ENCODE measurements around the gene SERPINB11. TPM values are rescaled to one million over a fixed set of nuclear protein-coding genes. Genes with fewer than 3 reads are reported as not detected.
"Not testable (repeated sequence)": the region's sequence is repeated elsewhere in the genome, so short reads cannot be mapped to it uniquely, and the experiment has no call there.

The SERPINB11 gene, protein sequence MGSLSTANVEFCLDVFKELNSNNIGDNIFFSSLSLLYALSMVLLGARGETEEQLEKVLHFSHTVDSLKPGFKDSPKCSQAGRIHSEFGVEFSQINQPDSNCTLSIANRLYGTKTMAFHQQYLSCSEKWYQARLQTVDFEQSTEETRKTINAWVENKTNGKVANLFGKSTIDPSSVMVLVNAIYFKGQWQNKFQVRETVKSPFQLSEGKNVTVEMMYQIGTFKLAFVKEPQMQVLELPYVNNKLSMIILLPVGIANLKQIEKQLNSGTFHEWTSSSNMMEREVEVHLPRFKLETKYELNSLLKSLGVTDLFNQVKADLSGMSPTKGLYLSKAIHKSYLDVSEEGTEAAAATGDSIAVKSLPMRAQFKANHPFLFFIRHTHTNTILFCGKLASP
- not detected in 2 replicates for total RNA-seq

DNA sequence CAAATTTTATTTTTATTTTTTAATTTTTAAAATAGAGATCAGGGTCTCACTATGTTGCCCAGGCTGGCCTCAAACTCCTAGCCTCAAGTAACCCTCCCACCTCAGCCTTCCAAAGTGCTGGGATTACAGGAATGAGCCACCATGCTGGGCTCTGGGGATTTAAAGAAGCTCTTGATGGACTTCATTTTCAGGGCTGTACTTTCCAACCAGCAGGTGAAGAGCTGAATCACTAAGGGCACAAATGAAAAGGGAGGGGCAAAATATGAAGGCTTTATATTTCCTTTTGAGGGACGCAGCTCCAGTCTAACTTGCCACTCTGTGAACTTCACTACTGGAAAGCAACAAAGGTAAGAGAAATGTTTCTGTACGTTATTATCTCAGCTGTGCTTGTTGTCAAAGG is at the start of gene SERPINB11:
Gene SERPINB11 (plus strand): TSS at position 301 of the 400 bp plus-strand sequence. CDS start 7,234 bp downstream, outside the sequence.
- Mint-ChIP-seq H3K36me3 (ENCODE audit: low read depth) (no peaks in the 10 kb centered on the region), H3K27ac (no peak within 1 kb of the TSS), H3K4me3 (ENCODE audit: low read depth) (no peak within 1 kb of the TSS), H3K27me3 (ENCODE audit: low read depth) (no peaks in the 10 kb centered on the region), H3K9me3 (no peaks in the 10 kb centered on the region), H3K4me1 (ENCODE audit: low read depth) (no peaks in the 10 kb centered on the region)
- DNase-seq (ENCODE audit: low spot score): no peak
- intact Hi-C loops (cut with micrococcal nuclease): no loop called here

DNA sequence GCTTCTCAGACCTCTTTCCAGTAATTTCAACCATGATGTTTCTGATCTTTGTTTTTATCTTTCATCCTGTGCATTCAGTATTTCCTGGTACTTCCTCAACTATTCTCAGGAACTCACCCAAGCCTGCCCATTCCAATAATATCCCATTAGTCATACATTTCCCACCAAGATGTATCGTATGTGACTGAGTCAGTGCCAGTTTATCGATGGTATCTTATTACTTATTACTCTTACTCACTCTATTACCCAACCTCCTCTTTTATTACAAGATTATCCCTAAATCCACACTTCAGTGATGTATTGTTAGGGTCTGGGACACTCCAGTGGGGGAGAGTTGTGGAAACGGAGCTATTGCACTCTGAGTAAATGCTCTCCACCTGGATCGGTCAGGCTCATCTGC is 43.8 kb upstream of the SERPINB11 start:
- H3K4me3 Mint-ChIP-seq (ENCODE audit: low read depth); H3K9me3 Mint-ChIP-seq; H3K27ac Mint-ChIP-seq; intact Hi-C loops (cut with micrococcal nuclease); H3K4me1 Mint-ChIP-seq (ENCODE audit: low read depth); DNase-seq (ENCODE audit: low spot score); H3K27me3 Mint-ChIP-seq (ENCODE audit: low read depth); H3K36me3 Mint-ChIP-seq (ENCODE audit: low read depth): not testable (repeated sequence)

DNA sequence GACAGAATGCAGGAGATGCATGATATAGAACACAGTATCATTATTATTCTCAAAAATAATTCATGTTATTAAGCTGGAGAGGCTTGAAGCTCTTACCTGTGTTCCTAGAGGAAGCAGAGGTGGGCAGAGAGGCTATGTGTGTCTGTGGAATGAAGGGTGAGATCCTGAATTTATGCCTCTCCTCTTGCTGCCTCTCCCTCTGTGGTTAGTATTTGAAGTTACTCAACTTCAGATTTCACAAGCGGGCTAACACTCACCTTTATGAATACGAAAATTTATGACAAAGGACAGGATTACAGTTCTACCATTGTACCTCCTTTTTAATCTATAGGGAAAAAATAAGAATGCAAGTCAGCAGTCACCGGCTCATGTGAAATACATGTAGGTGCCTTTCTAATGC is 41.0 kb upstream of the SERPINB11 start, which contains the start of gene SERPINB3:
Gene SERPINB3 (minus strand): TSS at position 144 of the 400 bp plus-strand sequence. CDS start 677 bp downstream, outside the sequence.
- H3K36me3 Mint-ChIP-seq (ENCODE audit: low read depth); intact Hi-C loops (cut with micrococcal nuclease); DNase-seq (ENCODE audit: low spot score); H3K4me3 Mint-ChIP-seq (ENCODE audit: low read depth); H3K9me3 Mint-ChIP-seq; H3K27ac Mint-ChIP-seq; H3K27me3 Mint-ChIP-seq (ENCODE audit: low read depth); H3K4me1 Mint-ChIP-seq (ENCODE audit: low read depth): not testable (repeated sequence)

DNA sequence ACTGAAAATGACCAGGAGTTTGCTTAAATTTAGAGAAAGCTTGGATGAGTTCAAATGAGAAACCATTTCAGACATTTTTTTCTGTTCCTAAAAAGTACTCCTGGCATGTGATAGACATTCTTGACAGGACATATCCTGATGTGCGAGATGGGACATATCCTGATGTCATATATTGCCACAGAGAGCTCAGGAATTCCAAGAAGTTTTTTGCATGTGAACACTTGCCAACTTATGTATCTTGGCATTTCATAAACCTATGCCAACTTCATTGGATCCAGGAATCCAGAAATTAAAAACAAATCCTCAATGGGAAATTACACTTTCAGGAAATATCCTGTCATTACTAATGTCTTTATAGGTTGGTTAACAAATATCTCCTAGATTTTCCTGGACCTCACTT is 38.2 kb upstream of the SERPINB11 start:
- H3K27ac Mint-ChIP-seq: no peak overlapping the region
- no peaks in the 10 kb centered on the region for H3K36me3 Mint-ChIP-seq (ENCODE audit: low read depth)
- H3K9me3 Mint-ChIP-seq: peaks cover 4% of the 10 kb centered on the region
- no peaks in the 10 kb centered on the region for H3K4me1 Mint-ChIP-seq (ENCODE audit: low read depth)
- DNase-seq (ENCODE audit: low spot score): no peak
- intact Hi-C loops (cut with micrococcal nuclease): no loop called here
- no peaks in the 10 kb centered on the region for H3K27me3 Mint-ChIP-seq (ENCODE audit: low read depth)
- no peak overlapping the region for H3K4me3 Mint-ChIP-seq (ENCODE audit: low read depth)

- Mint-ChIP-seq H3K4me3 (ENCODE audit: low read depth) (no peak overlapping the region), H3K27me3 (ENCODE audit: low read depth) (no peaks in the 10 kb centered on the region), H3K36me3 (ENCODE audit: low read depth) (no peaks in the 10 kb centered on the region), H3K27ac (no peak overlapping the region), H3K9me3 (no peaks in the 10 kb centered on the region), H3K4me1 (ENCODE audit: low read depth) (no peaks in the 10 kb centered on the region)
- intact Hi-C loops (cut with micrococcal nuclease): no loop called here
- no peak for DNase-seq (ENCODE audit: low spot score)
These were observed 26.0 kb upstream of the SERPINB11 start for GRCh38 chr18:63676526-63677323.

DNA sequence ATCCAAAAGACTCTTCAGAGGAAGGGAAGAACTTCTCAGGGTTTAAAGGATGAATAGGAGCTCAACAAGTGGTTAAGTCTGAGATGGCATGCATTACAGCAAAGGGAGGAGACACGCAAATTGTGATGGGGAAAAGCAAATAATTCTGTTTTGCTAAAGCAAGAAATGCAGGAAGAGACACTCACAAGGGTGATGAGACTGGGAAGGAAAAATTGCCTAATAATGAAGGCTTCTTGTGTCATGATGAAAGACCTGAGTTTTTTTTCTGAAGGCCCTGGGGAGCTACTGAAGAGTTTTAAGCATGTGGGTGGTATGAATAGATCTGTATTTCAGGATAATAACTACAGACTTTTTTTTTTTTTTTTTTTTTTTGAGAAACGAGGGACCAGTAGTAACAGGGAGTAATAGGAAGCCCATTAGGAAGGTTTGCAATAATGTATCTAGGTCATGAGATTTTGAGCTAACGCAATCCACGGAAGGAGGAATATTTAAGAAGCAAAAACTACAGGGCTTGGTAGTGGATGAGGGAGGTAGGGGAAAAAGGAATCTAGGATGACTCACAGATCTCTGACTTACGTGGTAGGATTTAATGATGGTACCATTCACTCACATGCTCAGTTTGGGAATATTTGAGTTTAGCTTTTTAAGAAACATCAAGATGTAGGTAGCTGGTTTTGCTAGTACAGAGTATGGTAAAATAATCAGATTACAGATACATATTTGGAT is 25.1 kb upstream of the SERPINB11 start:
- no peaks in the 10 kb centered on the region for H3K9me3 Mint-ChIP-seq
- H3K27me3 Mint-ChIP-seq (ENCODE audit: low read depth): no peaks in the 10 kb centered on the region
- intact Hi-C loops (cut with micrococcal nuclease): no loop called here
- H3K4me1 Mint-ChIP-seq (ENCODE audit: low read depth): no peaks in the 10 kb centered on the region
- no peak overlapping the region for H3K27ac Mint-ChIP-seq
- DNase-seq (ENCODE audit: low spot score): no peak
- H3K36me3 Mint-ChIP-seq (ENCODE audit: low read depth): no peaks in the 10 kb centered on the region
- H3K4me3 Mint-ChIP-seq (ENCODE audit: low read depth): no peak overlapping the region

DNA sequence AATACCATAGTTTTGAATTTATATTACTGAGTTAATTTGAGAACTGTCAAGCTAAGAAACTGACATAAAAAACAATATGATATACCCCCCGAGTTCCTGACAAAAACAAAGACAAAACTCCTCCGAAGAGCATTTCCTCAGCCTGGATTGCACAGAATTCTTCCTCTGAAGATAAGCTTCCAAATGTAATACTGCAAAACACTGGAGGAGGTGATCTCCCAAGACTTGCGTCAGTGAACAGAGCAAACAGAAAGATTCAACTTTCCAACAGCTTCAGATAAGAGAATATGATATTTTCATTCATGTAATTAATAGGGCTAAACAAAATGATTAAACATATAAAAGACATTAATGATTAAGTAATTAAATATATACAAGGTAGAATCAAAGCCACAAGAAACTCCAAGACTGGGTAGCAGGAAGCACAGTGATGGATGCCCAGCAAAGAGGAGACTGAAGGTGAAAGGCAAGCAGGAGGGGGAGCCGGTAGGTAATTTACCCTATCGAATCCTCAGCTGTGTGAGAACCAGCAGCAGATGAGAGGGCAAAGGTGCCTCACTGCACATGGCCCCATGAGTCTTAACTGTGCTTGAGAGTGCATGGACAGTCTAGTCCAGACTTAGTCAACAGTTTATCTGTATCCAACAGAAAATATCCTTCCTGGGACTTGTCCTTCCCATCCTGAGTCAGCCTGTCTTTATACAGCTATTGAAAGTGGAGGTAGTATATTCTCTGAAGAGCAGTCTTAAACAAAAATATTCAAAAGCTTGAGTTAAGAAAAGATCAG is 22.7 kb upstream of the SERPINB11 start:
- H3K27ac Mint-ChIP-seq: no peak overlapping the region
- intact Hi-C loops (cut with micrococcal nuclease): no loop called here
- no peak for DNase-seq (ENCODE audit: low spot score)
- no peaks in the 10 kb centered on the region for H3K9me3 Mint-ChIP-seq
- H3K27me3 Mint-ChIP-seq (ENCODE audit: low read depth): no peaks in the 10 kb centered on the region
- no peaks in the 10 kb centered on the region for H3K36me3 Mint-ChIP-seq (ENCODE audit: low read depth)
- H3K4me3 Mint-ChIP-seq (ENCODE audit: low read depth): no peak overlapping the region
- H3K4me1 Mint-ChIP-seq (ENCODE audit: low read depth): no peaks in the 10 kb centered on the region

DNA sequence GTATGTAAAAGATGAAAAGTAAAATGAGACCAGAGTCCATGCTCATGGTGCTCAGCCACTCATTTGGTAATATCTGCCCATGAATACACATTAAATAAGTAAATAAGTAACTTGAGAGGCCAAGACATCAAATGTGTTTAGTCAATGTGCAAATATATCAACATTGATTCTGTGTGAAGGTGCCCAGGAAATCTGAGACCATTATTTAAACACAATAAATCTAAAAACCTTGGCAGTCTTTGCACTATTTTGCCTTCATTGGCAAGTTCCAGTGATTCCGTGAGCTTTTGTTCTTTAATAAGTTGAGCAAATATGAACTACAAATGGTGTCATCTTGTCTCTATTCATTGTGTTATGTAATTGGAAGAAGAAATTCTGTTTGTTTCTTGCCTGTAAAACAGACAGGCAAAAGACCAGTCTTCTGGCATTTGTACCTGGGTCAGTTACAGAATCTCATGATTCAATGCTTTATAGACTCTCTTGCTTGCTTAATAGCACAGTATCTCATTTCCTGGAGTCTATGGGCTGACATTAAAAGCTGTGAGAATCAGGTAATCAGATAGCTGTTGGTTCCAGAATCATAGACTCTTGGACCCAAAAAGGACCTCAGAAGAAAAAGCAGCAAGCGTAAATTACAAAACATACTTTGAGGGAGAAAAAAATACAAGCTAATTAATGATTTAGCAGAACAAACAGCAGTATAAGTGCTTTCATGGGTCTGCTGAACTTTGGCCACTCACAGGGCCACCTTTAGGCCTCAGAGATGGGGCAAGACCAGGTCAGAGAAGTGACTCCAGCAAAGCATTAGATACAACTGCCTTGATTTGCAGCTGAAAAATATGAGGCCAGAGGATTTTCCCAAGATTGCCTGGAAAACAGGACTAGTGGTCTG is 21.1 kb upstream of the SERPINB11 start:
- Mint-ChIP-seq H3K27me3 (ENCODE audit: low read depth) (no peaks in the 10 kb centered on the region), H3K27ac (no peak overlapping the region), H3K36me3 (ENCODE audit: low read depth) (no peaks in the 10 kb centered on the region), H3K4me3 (ENCODE audit: low read depth) (no peak overlapping the region), H3K9me3 (no peaks in the 10 kb centered on the region), H3K4me1 (ENCODE audit: low read depth) (no peaks in the 10 kb centered on the region)
- DNase-seq (ENCODE audit: low spot score): no peak
- intact Hi-C loops (cut with micrococcal nuclease): no loop called here

GRCh38 chr18:63683152-63683551 is 19.6 kb upstream of the SERPINB11 start:
- H3K27ac Mint-ChIP-seq: no peak overlapping the region
- no peaks in the 10 kb centered on the region for H3K9me3 Mint-ChIP-seq
- no peaks in the 10 kb centered on the region for H3K27me3 Mint-ChIP-seq (ENCODE audit: low read depth)
- H3K36me3 Mint-ChIP-seq (ENCODE audit: low read depth): no peaks in the 10 kb centered on the region
- intact Hi-C loops (cut with micrococcal nuclease): no loop called here
- no peak for DNase-seq (ENCODE audit: low spot score)
- no peak overlapping the region for H3K4me3 Mint-ChIP-seq (ENCODE audit: low read depth)
- H3K4me1 Mint-ChIP-seq (ENCODE audit: low read depth): no peaks in the 10 kb centered on the region

DNA sequence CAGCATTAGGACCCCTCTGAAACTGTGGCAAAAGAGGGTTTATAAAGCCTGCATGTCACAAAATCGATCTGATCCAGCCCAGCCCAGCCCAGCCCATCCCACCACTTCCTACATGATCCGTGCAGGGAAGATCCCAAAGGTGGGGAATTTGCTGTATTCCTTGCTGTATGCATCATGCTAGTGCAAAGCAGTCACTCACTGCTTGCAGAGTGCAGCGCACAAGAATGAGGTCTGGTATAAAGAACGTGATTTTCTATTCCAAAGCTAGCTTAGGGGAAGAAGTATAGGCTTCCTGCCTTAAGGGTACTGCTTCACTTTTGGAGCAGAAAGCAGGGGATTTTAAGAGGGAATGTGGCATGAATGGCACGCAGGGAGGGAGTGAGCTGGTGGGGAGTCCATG is 18.9 kb upstream of the SERPINB11 start:
- DNase-seq (ENCODE audit: low spot score): no peak
- H3K4me1 Mint-ChIP-seq (ENCODE audit: low read depth): no peaks in the 10 kb centered on the region
- no peaks in the 10 kb centered on the region for H3K36me3 Mint-ChIP-seq (ENCODE audit: low read depth)
- no peak overlapping the region for H3K4me3 Mint-ChIP-seq (ENCODE audit: low read depth)
- no peaks in the 10 kb centered on the region for H3K9me3 Mint-ChIP-seq
- no peak overlapping the region for H3K27ac Mint-ChIP-seq
- intact Hi-C loops (cut with micrococcal nuclease): no loop called here
- H3K27me3 Mint-ChIP-seq (ENCODE audit: low read depth): no peaks in the 10 kb centered on the region

DNA sequence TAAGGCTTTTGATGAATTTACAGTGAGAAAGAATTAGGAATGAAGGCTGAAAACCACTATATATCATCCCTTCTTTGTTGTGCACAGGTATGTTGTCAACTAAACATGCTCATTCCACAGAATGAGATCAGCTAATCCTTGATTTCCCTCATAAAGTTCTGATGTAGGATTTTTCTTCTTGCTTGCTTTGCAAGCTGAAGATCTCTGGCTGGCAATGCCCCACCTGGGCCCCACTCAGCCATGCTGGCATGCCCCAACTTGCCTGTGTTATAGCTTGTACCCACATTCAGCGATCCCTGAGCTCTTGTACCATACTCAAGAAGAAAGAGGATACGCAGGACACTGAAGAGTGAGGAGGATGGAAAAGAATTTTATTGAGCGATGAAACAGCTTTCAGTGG is 18.0 kb upstream of the SERPINB11 start:
- no peaks in the 10 kb centered on the region for H3K27me3 Mint-ChIP-seq (ENCODE audit: low read depth)
- no peaks in the 10 kb centered on the region for H3K36me3 Mint-ChIP-seq (ENCODE audit: low read depth)
- H3K4me1 Mint-ChIP-seq (ENCODE audit: low read depth): no peaks in the 10 kb centered on the region
- no peak overlapping the region for H3K4me3 Mint-ChIP-seq (ENCODE audit: low read depth)
- H3K9me3 Mint-ChIP-seq: no peaks in the 10 kb centered on the region
- intact Hi-C loops (cut with micrococcal nuclease): no loop called here
- no peak for DNase-seq (ENCODE audit: low spot score)
- no peak overlapping the region for H3K27ac Mint-ChIP-seq

All from activated T-helper 2 cell treated with anti-CD3 and anti-CD28 coated beads, Interferon-gamma antibody, Interleukin-2, Interleukin-4, amounts not matched to agents 10 μg/mL and 5 μg/mL and 100 μg/mL, durations not matched to agents 14 hours and 24 hours and 36 hours (primary cell).